GM19467 (cell line): ENCODE results near the gene PDS5B.

Source experiments
- ATAC-seq: cut with Tn5 transposase; IDR thresholded peaks from one replicate; pipeline ENCODE4 v1.9.1; 2021; ENCODE audit warnings: mild to moderate bottlenecking, moderate library complexity; ENCODE audit not compliant: unreplicated experiment

PDS5B gene

DNA sequence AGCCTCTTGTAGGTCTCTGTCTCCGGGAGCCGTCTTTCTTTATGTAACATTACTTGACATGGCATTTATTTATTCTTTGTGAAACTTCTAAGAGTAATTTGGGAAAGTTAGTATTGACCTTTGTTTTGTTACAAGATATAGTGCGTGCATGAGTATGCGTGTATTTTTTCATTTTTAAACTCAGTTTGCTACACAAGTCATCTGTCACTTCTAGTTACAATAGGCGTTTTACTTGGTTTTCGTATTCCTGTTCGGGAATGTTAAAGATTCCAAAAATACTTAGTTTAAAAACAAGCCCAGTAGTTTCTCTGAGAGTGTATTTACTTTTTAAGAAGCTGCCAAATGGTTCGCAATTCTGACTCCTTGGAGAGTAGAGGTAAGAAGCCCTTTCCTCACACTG lies 3.2 kb downstream of the PDS5B start:
- ATAC-seq = no peak

DNA sequence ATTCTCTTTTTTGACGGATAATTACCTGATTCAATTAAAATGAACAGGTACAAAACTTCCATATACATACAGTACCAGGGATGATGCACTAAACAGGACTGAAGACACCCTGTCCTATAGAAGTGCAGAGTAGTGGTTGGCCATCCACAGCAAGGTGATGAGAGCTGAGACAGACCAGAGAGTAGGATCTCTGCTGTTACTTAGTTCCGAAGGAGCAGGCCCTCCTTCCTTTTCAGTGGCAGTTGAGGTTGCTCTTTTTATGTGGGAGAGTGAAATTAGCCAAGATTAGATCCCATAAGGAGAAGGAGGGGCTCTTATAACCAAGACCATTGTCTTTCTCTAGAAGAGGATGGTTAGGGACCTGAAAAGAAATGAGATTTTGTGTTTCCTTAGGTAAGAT lies 4.0 kb downstream of the PDS5B start:
- ATAC-seq = no peak

DNA sequence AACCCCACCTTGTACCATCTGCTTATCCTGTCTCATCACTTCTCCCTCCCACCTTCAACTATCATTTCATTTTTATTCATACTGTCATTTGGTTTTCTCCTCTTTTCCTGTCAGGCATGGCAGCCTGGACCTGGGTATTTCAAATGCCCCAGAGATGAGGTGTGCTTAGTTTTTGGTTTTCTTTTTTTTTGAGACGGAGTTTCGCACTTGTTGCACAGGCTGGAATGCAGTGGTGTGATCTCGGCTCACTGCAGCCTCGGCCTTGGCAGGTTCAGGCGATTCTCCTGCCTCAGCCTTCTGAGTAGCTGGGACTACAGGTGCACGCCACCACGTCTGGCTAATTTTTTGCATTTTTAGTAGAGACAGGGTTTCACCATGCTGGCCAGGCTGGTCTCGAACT lies 5.8 kb downstream of the PDS5B start:
- ATAC-seq = no peak

DNA sequence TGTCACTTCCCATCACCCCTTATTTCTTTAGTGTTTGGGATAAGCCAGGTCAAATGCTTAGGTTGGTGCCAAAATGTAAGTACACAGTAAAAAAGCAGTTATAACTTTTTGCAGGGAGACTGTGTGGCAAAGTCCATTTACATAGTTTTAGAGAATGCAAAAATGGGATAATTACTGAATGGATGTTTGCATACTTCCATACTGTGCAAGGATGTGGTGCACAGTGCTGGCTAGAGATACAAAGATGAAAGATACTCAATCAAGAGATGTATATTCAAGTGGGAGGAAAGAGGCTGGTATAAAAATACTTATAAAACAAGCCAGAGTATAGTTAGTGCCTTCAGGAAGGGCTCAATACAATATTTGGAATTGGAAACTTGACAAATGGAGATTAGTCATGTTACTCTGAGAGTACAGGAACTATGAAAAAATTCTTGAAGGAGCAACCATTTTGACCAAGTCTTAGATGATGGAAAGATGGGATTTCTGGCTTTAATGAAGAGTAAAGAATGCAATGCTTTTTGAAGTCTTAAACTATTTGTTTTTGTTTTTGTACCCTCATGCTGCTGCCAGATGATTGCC lies 8.0 kb downstream of the PDS5B start:
- ATAC-seq = no peak

DNA sequence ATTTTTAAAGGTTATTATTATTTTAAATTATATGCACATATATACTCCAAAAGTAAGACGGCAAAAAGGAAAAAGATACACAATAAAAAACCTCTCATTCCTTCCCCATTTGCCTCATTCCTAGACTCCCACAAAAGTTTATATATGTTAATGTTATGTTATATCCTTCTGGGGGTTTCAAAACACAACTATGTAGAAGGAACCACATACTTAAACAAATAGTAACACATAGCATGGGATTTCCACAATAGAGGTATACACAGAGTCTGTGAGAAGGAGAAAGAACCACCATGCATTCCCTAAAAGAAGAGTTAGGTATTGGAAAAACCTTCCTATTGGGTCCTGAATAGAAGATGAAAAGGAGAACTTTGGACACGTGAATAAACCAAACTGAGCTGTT lies 9.1 kb downstream of the PDS5B start:
- no peak for ATAC-seq

DNA sequence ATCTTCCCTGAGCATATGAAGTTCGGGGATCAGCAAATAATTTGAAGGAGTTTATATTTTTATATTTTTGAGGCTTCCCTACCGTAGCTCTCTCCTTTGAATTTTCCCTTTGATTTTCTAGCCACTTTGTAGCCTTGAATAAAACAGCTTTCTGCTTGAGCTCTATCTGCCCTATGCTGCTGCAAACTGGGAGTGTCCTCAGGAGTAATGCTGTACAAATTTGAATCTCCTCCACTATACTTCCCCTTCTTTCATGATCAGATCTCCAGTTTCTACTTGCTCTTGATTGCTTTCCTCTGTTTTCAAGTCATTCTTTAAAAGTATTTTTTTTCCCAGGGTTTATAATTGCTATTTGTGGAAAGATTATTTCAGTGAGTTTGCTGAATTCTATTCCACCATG lies 14.6 kb downstream of the PDS5B start:
- ATAC-seq = no peak

DNA sequence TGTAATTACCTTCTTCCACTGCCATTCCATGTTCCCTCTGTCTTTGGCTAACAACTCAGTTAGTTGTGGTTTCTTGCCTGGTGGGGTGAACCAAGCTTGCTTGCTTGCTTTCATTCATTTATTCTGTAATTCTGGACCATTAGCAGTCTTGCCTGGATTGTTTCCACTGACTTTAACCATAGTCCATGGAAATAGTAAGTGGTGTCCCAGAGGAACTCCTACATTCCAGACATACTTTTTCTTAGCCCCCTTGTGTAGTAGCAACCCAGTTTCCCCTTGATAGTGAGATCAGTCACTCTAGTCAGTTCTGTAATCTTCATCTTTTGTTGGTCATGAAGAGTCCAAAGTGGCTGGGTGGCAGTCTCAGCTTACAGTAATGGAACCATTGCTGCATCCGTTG lies 23.2 kb downstream of the PDS5B start:
- ATAC-seq = no peak

DNA sequence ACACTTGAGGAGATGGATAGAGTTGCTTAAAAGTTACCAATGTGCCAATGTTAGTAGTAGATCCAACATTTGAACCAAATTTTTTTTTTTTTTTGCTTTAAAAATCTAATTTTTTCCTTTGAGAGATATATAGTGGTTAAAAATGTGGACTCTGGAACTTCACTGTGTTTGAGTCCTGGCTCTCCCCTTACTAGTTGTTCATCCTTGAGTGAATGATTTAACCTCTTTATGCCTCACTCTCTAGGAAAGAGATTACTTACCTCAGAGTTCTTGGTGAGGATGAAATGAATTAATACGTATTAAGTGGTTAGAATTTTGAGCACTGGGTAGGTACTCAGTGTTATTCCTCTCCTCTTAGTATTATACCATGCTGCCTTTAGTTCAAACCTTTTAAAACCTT lies 24.3 kb downstream of the PDS5B start:
- ATAC-seq = no peak

DNA sequence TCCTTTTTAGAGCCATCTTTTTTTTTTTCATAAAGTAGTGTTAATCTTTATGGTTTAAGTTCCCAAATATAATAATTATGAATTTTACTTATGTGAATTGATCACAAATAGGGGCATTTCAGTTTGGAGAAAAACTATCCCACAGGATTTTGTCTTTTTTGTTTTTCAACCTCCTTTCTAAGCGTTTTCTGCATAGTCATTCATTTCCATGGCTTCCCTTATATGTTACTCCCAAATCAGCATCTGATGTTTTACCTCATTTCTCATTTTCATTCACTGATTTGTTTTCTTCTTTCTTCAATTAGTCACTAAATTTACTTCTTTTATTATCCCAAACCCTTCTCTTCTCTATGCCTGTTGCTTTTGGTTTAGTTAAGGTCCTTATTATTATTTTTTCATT lies 24.7 kb downstream of the PDS5B start:
- ATAC-seq = no peak

DNA sequence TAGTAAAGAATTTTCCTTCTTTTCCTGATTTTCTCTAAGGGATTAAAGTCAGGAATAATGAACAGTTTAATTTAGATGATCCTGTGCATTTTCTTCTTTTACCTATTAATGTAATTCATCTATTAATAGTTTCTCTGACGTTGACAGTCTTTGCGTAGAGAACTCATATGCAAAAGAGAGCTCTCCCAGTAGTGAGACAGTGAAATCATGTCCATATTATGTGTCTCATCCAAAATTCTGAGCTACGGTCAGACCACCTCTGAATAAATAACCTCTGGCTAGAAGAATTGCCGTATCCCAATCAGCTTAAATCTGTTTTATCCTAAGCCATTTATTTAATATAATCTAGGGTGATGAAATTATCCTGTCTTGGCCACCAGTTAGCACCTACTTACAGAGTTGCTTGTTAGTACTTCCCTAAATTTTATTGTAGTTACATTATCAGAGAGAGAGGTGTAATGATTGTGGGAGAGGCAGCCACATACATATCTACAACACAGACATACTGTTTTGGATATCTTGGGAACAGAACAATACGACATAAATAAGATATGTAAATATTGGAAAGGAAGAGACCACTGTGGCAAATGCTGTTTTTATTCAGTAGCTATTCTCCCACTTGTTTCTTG lies 30.7 kb downstream of the PDS5B start:
- no peak for ATAC-seq

DNA sequence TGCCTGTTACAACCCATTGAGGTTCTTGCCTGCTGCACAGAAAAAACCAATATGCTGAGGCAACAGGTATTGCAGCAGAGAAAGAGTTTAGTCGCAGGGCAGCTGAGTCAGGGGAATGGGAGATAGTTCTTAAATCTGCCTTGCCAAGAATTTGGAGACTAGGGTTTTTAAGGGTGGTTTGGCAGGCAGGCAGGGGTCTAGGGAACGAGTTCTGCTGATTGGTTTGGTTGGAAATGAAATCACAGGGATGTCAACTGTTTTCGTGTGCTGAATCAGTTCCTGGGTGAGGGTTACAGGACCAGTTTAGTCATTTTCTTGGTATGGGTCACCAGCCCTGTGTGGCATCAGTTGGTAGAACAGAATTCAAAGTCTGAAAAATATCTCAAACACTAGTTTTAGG lies 36.6 kb downstream of the PDS5B start:
- no peak for ATAC-seq

DNA sequence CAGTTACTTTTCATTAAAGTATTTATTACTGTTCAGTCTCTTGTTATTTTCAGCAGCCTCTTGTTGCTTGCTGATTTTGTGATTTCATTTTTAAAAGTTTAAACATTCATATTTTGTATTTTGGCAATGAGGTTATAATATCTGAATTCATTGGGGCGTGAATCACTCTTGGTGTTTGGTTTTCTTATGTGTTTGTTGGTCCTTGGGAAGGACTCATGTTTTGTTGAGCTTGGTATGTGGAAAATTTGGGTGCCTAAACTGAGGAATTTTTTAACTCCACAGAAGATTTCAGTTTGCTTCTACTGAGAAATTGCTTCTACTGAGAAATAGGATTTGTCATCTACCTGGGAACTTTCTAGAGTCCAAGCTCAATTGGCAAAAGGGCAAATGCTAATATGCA lies 38.2 kb downstream of the PDS5B start:
- no peak for ATAC-seq

DNA sequence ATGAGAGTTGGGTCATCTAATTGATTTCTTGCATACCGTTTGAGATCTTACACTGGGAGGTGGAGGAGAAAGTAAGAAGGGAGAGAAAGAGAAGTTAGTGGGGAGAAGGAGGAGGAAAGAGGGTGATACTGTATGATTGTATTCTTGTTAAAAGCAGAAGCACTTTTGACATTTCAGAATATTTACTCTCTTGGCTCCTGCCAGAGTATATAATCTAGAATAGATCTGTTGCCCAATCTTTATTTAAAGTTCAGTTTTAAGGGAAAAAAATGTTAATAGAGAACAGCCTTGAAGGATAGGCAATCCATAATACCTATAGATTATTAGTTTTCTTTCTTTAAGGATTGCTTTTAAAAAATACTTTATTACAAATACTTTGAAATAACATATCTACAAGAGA lies 41.5 kb downstream of the PDS5B start:
- no peak for ATAC-seq

DNA sequence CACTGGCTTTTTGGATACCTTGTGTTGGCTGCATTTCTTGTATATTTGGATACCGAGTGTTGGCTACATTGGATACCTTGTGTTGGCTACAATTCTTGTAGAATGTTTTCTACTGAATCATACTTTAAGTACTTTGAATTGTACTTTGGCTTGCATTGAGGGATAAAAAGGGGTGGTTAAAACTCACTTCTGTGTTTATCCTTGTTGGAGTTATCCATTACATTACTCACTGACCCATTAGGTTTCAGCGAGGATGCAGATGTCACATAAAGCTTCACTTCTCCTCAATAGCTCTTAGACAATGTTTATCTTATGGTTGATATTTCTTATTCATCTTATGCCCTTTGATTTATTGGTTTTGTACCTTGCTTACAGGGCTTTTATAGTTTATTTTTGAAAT lies 43.1 kb downstream of the PDS5B start:
- no peak for ATAC-seq

DNA sequence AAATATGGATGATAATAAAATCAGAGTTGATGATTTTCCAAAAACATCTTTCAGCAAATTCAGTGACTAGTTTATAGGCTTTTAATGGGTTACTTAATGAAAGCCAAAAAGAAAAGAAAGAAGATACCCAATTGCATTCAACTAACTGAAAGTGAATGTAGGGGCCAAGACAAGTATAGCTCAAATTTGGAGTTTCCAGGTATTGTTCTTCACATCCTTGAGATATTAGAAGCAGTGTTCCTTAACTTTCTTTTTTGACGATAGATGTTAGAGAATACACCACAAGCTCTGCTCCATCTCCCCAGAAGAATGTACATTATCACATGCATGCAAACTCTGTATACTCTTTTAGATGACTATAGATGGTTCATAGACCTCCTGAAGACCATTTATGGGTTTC lies 43.6 kb downstream of the PDS5B start:
- ATAC-seq = no peak

DNA sequence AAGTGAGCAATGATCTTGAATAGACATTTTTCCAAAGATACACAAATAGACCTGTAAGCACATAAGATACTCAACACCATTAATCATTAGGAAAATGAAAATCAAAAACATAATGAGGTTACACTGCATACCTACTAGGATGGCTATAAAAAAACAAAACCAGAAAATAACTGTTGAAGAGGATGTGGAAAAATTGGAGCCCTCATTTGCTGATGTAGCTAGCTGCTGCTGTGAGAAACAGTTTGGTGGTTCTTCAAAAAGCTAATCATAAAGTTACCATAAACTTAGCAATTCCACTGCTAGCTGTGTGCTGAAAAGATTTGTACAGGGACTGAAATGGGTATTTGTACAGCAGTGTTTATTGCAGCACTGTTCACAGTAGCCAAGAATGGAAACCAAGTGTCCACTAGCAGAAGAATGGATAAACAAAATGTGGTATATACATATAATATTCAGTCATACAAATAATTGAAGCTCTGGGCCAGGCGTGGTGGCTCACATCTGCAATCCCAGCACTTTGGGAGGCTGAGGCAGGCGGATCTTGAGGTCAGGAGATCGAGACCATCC lies 46.2 kb downstream of the PDS5B start:
- ATAC-seq = no peak

DNA sequence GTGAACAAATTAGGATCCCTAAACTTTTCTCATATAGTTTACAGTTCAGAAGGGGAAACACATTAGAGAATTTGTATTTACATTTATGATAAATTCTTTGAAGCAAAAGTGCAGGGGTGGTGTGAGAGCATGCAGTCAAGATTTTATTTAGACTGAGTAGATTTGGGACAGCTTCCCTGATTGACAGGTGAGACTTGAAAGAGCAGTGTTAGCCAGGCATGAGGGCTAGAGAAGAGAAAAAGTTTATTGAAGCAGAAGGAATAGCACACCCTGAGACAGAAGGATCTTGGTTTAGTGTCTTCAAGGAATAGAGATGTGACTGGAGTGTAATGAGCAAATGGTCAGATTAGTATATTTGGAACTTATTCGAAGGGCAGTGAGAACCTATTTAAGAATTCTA lies 50.5 kb downstream of the PDS5B start:
- ATAC-seq = no peak

DNA sequence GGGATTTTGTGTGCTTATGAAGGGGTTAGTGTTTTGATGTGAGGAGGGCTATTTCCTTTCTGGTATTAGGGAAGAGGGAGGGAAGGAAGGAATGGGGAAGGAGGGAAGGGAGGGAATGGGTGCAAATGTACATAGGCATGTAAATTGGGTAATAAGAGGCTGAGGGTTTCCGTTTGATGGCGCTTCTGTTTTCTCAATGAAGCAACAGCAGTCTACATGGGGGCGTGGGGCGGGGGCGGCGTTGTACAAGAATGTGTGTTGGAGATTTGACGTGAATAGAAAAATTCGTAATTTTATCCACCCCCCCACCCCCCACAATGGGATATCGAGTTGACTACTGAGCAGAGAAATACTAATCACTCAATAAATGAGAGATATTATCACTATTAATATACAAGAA lies 52.5 kb downstream of the PDS5B start:
- no peak for ATAC-seq

DNA sequence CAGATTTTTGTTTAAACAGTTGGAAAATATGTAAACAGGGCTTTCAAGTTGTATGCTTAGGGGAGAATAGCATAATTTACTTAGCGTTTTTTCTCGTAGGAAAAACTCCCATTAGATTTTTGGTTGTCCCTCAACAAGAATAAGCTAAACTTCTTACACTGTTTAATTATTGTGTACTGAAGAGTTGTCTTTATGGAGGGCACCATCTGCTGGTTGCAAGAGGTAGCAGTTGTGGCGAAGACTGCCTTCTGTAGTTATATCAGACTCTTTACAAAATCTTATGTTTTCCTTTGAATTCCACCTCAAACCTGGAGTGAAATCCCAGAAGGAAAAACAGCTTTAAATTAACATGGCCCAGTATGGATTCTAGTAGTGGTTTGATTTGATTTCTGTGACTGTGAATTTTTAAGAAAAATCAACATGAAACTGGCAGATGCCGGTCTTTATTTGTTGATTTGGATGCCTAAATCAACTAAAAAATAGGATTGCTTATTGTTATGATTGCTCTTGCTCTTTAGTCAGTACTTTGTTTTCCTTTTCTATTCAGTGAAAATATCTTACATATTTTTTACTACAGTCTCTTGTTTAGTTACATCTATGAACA lies 53.4 kb downstream of the PDS5B start:
- no peak for ATAC-seq

DNA sequence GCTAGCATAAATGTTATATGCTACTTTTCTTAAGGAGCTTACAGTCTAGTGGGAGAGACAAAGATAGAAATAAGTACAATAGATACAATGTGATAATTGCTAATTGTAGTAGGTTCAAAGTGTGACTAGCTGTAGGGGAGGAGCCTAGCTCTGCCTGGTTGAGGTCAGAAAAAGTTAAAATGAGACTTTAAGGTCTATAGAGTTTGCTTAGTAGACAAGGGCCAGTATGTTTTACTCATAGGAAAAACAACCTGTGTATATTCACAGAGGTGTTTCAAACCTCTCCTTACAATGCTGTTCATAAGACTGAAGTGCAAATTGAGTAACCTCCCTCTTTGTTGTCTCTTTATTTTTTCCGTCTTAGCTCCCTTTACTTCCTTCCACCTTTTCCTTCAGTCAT lies 56.1 kb downstream of the PDS5B start:
- ATAC-seq = no peak

DNA sequence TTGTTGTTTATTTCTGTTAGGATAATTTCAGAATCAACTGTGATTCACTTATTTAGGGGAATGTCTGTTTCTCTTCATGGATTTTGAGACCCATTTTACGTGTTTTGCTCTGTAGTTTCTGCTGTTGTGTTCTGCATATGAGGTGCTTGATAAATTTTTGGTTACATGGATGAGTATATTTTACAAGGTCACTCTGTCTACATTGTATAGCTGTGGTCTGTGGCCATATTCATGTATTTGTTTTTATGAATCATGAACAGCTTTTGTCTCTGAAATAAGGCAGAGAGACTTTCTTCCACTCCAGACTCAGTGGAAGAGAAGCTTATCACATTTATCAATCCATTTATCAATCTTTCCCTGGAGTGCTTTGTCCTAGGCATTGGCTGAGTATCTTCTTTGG lies 56.6 kb downstream of the PDS5B start:
- ATAC-seq = no peak

DNA sequence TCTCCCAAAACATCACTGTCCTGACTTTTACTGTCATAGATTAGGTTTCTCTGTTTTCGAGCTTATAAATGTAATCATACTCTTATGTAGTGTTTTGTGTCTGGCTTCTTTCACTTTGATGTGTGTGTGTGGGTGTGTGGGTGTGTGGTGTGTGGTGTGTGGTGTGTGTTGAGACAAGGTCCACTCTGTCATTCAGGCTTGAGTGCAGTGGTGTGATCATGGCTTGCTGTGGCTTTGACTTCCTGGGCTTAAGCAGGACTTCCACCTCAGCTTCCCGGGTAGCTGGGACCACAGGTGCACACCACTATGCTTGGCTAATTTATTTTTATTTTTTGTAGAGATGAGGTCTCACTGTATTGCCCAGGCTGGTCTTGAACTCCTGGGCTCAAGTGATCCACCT lies 59.6 kb downstream of the PDS5B start:
- ATAC-seq = no peak

DNA sequence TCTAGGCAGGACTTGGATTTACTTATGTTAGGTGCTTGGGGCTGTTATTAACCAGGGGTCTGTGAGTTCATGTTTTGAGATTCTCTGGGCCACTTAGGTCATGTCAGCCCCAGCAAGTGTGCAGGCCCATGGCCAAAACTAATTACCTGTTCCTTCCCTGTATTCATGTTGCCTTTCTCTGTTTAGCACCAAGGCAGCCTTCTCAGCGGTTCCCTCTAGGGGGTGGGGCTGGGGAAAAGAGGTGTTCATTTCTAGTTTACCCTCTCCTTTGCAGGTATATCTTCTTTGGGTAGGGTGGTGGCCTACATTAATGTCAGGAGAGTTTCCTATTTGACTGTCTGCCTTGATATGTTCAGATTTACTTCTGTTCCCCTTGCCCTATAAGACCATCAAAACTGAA lies 61.7 kb downstream of the PDS5B start:
- no peak for ATAC-seq
